HG02763 (cell line): ENCODE measurements around the gene DCP1A.

Experiments used
- ATAC-seq: cut with Tn5 transposase; IDR thresholded peaks from one replicate; pipeline ENCODE4 v1.9.1; 2021; ENCODE audit warnings: mild to moderate bottlenecking, moderate library complexity; ENCODE audit not compliant: unreplicated experiment

The DCP1A gene

DNA sequence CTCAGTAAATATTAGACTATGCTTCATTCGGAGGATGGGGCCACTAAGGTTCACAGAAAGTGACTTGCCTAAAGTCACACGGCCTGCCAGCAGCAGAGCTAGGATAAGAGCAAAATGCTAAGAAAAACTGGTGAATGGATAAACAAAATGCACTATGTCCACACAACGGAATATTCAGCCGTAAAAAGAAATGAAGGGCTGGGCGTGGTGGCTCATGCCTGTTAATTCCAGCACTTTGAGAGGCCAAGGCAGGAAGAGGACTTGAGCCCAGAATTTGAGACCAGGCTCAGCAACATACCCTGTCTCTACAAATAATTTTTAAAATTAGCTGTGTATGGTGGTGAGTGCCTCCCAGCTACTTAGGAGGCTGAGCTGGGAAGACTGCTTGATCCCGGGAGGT lies 99.2 kb downstream of the DCP1A start:
- no peak for ATAC-seq

DNA sequence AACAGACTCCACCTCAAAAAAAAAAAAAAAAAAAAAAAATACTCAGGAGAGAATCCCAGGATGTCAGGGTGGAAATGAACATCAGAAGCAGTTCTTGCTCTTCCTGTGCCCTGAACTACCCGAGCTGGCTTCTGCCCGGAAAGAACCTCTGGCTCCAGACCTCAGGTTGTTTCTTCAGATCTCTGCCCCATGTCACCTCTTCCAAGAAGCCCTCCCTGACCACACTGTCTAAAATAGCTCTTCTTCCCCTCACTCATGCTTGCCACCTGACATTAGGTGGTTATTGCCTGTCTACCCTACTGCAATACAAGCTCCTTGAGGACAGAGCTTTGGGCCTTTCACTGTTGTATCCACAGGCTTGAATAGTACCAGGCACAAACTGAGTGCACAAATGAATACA lies 99.7 kb downstream of the DCP1A start:
- no peak for ATAC-seq

- ATAC-seq: no peak
Observed at GRCh38 chr3:53244271-53244670, 103.1 kb downstream of the DCP1A start.

- ATAC-seq: no peak
Observed at GRCh38 chr3:53243785-53244184, 103.6 kb downstream of the DCP1A start.

GRCh38 chr3:53243165-53243564 lies 104.2 kb downstream of the DCP1A start:
- ATAC-seq: no peak

- ATAC-seq: no peak
Observed at GRCh38 chr3:53242642-53243041, 104.7 kb downstream of the DCP1A start.

GRCh38 chr3:53242155-53242554 lies 105.2 kb downstream of the DCP1A start:
- ATAC-seq: no peak

DNA sequence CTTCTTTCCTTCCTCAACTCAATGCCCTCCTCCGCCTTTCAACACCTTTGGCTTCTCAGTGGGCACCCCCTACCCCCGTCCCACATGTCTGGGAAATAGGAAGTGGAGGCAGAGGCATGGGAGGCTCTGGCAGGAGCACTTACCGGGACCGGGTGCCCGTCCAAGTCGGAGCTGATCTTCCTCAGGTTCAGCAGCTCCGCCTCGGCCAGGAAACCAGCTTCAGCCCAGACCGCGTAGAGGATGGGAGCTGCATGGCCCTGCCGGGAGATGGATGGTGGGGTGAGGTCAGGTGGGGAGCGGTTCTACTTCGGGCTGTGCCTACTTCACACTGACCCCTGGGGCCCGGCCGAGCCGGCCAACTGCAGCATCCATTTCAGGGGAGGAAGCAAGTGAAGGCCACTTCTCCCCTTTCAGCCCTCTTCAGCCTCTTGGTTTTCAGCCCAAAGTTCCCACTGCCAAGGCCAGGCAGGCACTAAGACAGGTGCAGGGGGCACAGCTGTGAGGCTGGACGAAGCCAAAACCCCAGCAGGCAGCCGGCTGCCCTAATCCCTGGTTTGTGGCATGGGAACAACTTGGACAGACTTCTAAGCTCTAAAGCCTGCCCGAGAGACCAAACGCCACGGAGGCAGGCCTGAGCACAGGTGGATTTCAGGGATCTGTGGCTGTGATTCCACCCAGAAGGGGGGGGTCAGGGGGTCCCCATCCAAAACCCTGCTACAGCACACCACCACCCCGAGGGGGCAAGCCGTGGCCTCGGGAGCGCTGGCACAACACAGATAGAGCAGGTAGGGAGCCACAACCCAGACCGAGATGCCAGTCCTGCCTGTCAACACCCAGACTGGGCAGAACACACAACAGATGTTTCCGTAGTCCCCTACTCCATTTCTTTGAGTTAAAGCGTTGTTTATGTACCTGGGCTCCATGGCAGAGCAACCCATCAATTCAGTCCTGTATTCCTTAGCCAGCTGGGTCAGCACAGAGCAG lies 106.1 kb downstream of the DCP1A start:
- no peak for ATAC-seq

DNA sequence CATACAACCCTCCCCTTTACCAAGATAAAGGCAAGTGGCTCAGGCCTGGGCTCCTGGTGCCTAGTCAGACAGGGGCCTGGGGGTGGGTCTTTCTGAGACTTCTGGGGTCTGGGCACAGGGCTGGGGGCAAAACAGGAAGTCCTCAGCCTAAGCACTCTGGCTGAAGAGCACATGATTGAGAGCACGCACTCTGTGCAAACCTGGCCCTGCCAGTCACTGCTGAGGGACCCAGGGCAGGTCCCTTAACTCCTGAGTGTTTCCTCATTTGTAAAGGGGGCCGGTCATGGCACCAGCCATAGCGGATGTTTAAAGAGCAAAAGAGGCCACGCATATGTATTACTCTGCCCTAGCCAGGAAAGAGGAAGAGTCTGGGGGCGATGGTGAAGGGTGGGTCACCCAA lies 107.5 kb downstream of the DCP1A start:
- no peak for ATAC-seq

- ATAC-seq: no peak
Observed at GRCh38 chr3:53238886-53239285, 108.5 kb downstream of the DCP1A start.

GRCh38 chr3:53238051-53238850 lies 109.1 kb downstream of the DCP1A start:
- ATAC-seq: no peak

GRCh38 chr3:53236112-53236841 lies 111.1 kb downstream of the DCP1A start:
- no peak for ATAC-seq

DNA sequence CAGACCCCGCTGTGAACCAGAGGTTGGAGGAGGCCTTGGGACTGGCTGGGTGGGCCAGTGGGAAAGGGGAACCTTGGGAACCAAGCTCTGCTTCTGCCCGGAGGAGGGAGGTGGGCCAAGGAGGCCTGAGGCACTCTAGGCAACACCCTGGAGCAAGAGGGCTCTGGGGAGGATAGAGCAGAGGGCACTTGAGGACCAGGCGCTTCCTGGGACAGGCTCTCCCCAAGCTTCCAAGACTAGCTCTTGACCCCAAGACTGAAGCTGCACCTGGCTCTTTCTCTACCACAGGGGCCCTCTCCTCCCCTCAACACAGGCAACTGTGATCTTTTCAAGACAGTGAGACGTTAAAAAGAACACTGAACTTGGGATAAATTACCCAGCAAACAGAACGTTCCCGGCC lies 111.8 kb downstream of the DCP1A start:
- no peak for ATAC-seq

GRCh38 chr3:53234841-53235232 lies 112.5 kb downstream of the DCP1A start:
- ATAC-seq: no peak

DNA sequence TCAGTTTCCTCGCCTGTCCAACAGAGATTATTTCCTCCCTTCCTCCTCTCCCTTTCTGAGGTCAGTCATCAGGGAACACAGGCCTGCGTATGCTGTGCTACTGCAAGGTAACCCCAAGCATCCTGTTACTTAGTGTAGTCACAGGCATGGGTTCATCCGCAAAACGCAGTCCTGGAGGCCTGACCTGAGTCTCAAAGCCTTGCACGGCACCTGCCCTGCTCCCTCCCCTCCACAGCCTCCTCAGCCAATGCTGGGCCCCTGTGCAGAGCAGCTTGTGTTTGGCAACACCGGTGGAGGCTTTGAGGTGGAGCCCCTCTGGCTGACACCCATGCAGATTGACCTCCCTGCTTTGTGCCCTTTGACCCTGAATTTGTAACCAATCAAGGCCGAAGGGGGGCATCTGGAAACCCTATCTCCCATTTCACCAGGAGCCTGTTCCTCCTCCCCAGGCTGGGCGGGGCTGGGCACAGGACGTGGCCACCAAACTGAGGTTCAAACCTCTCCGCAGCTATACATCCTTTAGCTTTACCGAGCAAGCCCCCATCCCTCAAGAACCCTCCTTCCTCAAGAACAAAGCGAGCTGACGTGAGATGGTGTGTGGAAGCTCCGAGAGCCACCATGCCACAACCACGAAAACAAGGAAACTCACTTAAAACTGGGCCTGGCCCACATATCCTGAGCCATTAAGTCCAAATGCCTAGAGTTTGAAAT lies 113.1 kb downstream of the DCP1A start:
- ATAC-seq: no peak
